ENCODE measurements around the gene TMEM131.
"Not testable (repeated sequence)": the region's sequence is repeated elsewhere in the genome, so short reads cannot be mapped to it uniquely, and the experiment has no call there.

The TMEM131 gene

GRCh38 chr2:97965116-97965515 lies 30.6 kb downstream of the TMEM131 start:
- no peaks in the 10 kb centered on the region for H3K36me3 ChIP-seq (ENCODE audit: control insufficient read depth, insufficient read depth, low read length)
- TF ChIP-seq, protein P1, sequence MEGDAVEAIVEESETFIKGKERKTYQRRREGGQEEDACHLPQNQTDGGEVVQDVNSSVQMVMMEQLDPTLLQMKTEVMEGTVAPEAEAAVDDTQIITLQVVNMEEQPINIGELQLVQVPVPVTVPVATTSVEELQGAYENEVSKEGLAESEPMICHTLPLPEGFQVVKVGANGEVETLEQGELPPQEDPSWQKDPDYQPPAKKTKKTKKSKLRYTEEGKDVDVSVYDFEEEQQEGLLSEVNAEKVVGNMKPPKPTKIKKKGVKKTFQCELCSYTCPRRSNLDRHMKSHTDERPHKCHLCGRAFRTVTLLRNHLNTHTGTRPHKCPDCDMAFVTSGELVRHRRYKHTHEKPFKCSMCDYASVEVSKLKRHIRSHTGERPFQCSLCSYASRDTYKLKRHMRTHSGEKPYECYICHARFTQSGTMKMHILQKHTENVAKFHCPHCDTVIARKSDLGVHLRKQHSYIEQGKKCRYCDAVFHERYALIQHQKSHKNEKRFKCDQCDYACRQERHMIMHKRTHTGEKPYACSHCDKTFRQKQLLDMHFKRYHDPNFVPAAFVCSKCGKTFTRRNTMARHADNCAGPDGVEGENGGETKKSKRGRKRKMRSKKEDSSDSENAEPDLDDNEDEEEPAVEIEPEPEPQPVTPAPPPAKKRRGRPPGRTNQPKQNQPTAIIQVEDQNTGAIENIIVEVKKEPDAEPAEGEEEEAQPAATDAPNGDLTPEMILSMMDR (IDR thresholded peaks at IDR 0.05; ENCODE audit: insufficient read depth, low read length, poor library complexity, severe bottlenecking), result no peak
- no peaks in the 10 kb centered on the region for H3K27me3 ChIP-seq (replicated peaks; ENCODE audit: control insufficient read depth, insufficient read depth, low read length)
- no peak for DNase-seq (ENCODE audit: extremely low read depth, insufficient read length)
- H3K4me3 ChIP-seq (replicated peaks; ENCODE audit: low read depth, low read length), result no peak overlapping the region

GRCh38 chr2:97963880-97964279 lies 31.9 kb downstream of the TMEM131 start:
- Histone ChIP-seq H3K27me3 (replicated peaks; ENCODE audit: control insufficient read depth, insufficient read depth, low read length) (no peaks in the 10 kb centered on the region), H3K4me3 (replicated peaks; ENCODE audit: low read depth, low read length) (no peak overlapping the region), H3K36me3 (ENCODE audit: control insufficient read depth, insufficient read depth, low read length) (no peaks in the 10 kb centered on the region)
- TF ChIP-seq, protein P1 (IDR thresholded peaks at IDR 0.05; ENCODE audit: insufficient read depth, low read length, poor library complexity, severe bottlenecking), result no peak
- DNase-seq (ENCODE audit: extremely low read depth, insufficient read length), result no peak

DNA sequence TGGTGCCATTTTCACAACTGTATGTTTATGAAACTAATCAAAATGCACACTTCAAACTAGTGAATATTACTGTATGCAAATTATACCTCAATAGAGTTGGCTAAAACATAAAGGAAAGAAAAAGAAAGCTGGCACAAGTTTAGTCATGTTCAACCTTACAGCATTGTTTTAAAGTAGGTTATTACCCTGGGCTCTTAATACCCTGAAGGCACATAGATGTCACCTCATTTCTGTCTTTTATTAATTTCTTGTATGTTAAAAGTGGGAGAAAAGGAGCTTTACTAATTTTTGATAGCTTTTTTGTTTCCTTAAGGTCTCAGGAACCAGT lies 32.7 kb downstream of the TMEM131 start:
- H3K36me3 ChIP-seq (ENCODE audit: control insufficient read depth, insufficient read depth, low read length), result no peaks in the 10 kb centered on the region
- no peaks in the 10 kb centered on the region for H3K27me3 ChIP-seq (replicated peaks; ENCODE audit: control insufficient read depth, insufficient read depth, low read length)
- H3K4me3 ChIP-seq (replicated peaks; ENCODE audit: low read depth, low read length), result no peak overlapping the region
- no peak for DNase-seq (ENCODE audit: extremely low read depth, insufficient read length)
- TF ChIP-seq, protein P1 (IDR thresholded peaks at IDR 0.05; ENCODE audit: insufficient read depth, low read length, poor library complexity, severe bottlenecking), result no peak

DNA sequence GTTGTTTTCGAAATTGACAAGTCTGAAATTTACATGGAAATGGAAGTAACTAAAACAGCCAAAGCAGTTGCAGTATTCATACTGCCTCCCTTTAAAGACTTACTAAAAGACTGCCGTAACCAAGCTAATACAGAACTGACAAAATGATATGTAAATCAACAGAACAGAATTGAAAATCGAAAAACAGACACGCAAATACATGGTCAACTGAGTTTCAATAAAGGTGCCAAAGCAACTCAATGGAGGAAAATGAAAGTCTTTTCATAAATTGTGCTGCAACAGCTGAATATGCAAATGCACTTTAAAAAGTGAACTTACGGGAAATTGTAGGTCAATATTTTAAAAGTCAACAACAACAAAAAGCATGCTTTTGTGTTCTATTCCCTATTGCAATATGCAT lies 34.2 kb downstream of the TMEM131 start:
- TF ChIP-seq, protein P1 (IDR thresholded peaks at IDR 0.05; ENCODE audit: insufficient read depth, low read length, poor library complexity, severe bottlenecking), result no peak
- peak; percentile 57 for DNase-seq (ENCODE audit: extremely low read depth, insufficient read length)
- no peaks in the 10 kb centered on the region for H3K36me3 ChIP-seq (ENCODE audit: control insufficient read depth, insufficient read depth, low read length)
- H3K27me3 ChIP-seq (replicated peaks; ENCODE audit: control insufficient read depth, insufficient read depth, low read length), result no peaks in the 10 kb centered on the region
- no peak overlapping the region for H3K4me3 ChIP-seq (replicated peaks; ENCODE audit: low read depth, low read length)

GRCh38 chr2:97958184-97958583 lies 37.6 kb downstream of the TMEM131 start:
- no peaks in the 10 kb centered on the region for H3K36me3 ChIP-seq (ENCODE audit: control insufficient read depth, insufficient read depth, low read length)
- H3K27me3 ChIP-seq (replicated peaks; ENCODE audit: control insufficient read depth, insufficient read depth, low read length), result no peaks in the 10 kb centered on the region
- no peak for DNase-seq (ENCODE audit: extremely low read depth, insufficient read length)
- TF ChIP-seq, protein P1 (IDR thresholded peaks at IDR 0.05; ENCODE audit: insufficient read depth, low read length, poor library complexity, severe bottlenecking), result no peak
- H3K4me3 ChIP-seq (replicated peaks; ENCODE audit: low read depth, low read length), result no peak overlapping the region

- no peak for DNase-seq (ENCODE audit: extremely low read depth, insufficient read length)
- H3K27me3 ChIP-seq (replicated peaks; ENCODE audit: control insufficient read depth, insufficient read depth, low read length), result no peaks in the 10 kb centered on the region
- H3K36me3 ChIP-seq (ENCODE audit: control insufficient read depth, insufficient read depth, low read length), result no peaks in the 10 kb centered on the region
- H3K4me3 ChIP-seq (replicated peaks; ENCODE audit: low read depth, low read length), result no peak overlapping the region
- TF ChIP-seq, protein P1 (IDR thresholded peaks at IDR 0.05; ENCODE audit: insufficient read depth, low read length, poor library complexity, severe bottlenecking), result no peak
Observed at GRCh38 chr2:97957432-97958183, 38.1 kb downstream of the TMEM131 start.

DNA sequence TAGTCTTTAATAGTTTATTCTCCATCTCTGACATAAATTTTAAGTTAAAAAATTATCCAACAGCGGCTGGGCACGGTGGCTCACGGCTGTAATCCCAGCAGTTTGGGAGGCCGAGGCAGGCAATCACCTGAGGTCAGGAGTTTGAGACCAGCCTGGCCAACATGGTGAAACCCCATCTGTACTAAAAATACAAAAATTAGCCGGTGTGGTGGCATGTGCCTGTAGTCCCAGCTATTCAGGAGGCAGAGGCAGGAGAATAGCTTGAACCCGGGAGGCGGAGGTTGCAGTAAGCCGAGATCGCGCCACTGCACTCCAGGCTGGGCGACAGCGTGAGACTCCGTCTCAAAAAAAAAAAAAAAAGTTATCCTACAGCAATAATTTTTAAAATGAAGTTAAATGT lies 39.0 kb downstream of the TMEM131 start:
- H3K27me3 ChIP-seq (replicated peaks; ENCODE audit: control insufficient read depth, insufficient read depth, low read length); DNase-seq (ENCODE audit: extremely low read depth, insufficient read length); H3K36me3 ChIP-seq (ENCODE audit: control insufficient read depth, insufficient read depth, low read length); H3K4me3 ChIP-seq (replicated peaks; ENCODE audit: low read depth, low read length): not testable (repeated sequence)

Measured in GM06990 (cell line).